ENCODE results near the gene ACIN1. TPM values are rescaled to one million over a fixed set of nuclear protein-coding genes. Genes with fewer than 3 reads are reported as not detected.
A peak's percentile ranks its signal among the peaks of the same experiment; 100 is the strongest.

ACIN1 gene
- total and polyA plus RNA-seq, 10 of the 15 experiments (the other 5 are each of a cell fraction or from before 2014, with no cell fraction given), result 4.3 to 148 (median 93.4) TPM

DNA sequence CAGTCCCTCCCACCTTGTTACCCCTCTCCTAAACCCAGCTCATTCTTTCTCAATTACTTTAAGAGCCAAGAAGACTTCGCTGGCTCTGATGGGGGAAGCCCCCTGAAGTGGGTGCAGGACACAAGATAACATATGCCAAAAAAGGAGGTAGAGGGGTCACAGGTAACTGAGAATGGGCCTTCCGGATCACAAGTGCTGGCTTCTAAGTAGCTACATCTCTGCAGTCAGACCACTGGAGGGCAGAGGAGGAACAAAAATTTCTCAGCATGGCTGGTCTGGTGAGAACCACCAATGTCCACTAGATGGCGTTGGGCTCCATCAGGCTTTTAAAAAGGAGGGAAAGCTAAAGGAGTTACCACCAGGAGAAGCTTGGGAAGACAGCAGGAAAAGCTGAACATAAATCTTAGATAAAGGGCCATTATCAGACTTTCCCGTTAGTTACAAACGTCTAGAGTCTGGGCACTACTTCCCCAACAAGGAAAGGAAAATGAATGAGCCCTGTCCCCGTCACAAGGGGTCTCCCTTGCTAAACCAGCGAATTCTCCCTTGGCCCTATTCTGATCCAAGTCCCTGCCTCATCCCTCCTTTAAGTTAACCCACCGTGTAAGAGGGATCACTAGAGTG lies 26.0 kb downstream of the ACIN1 start (continued):
- TF ChIP-seq, protein P1, sequence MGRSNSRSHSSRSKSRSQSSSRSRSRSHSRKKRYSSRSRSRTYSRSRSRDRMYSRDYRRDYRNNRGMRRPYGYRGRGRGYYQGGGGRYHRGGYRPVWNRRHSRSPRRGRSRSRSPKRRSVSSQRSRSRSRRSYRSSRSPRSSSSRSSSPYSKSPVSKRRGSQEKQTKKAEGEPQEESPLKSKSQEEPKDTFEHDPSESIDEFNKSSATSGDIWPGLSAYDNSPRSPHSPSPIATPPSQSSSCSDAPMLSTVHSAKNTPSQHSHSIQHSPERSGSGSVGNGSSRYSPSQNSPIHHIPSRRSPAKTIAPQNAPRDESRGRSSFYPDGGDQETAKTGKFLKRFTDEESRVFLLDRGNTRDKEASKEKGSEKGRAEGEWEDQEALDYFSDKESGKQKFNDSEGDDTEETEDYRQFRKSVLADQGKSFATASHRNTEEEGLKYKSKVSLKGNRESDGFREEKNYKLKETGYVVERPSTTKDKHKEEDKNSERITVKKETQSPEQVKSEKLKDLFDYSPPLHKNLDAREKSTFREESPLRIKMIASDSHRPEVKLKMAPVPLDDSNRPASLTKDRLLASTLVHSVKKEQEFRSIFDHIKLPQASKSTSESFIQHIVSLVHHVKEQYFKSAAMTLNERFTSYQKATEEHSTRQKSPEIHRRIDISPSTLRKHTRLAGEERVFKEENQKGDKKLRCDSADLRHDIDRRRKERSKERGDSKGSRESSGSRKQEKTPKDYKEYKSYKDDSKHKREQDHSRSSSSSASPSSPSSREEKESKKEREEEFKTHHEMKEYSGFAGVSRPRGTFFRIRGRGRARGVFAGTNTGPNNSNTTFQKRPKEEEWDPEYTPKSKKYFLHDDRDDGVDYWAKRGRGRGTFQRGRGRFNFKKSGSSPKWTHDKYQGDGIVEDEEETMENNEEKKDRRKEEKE (IDR thresholded peaks at IDR 0.05), result no peak
- TF ChIP-seq MXI1 (IDR thresholded peaks at IDR 0.05; ENCODE audit: low read depth, low read length), result no peak
- no peak for TF ChIP-seq KDM1A (IDR thresholded peaks at IDR 0.05; ENCODE audit: borderline replicate concordance)
- TF ChIP-seq SMC3 (IDR thresholded peaks at IDR 0.05; ENCODE audit: borderline replicate concordance, low read length), result peak; percentile 76
- no peak for TF ChIP-seq MYC (IDR thresholded peaks at IDR 0.05; ENCODE audit: insufficient read depth, insufficient read length, insufficient replicate concordance, low read length, severe bottlenecking)
- no peak for TF ChIP-seq ASH2L (IDR thresholded peaks at IDR 0.05; ENCODE audit: borderline replicate concordance, low read depth)
- 0 out of 2 replicates have a peak, but pooled peaks have one; percentile 21 for TF ChIP-seq CBFB (IDR thresholded peaks at IDR 0.05; ENCODE audit: low read depth)
- no peak for TF ChIP-seq SREBF1 (IDR thresholded peaks at IDR 0.05; ENCODE audit: low read length)
- no peak for TF ChIP-seq STAT3 (IDR thresholded peaks at IDR 0.05; ENCODE audit: low read depth, low read length)
- no peak for TF ChIP-seq SP1 (IDR thresholded peaks at IDR 0.05; ENCODE audit: low read depth, low read length)
- TF ChIP-seq FOXM1 (IDR thresholded peaks at IDR 0.05; ENCODE audit: low read depth, low read length), result peak; percentile 57; the same call in 1 of the 2 replicates
- TF ChIP-seq ZNF207 (IDR thresholded peaks at IDR 0.05; ENCODE audit: borderline replicate concordance), result 0 out of 2 replicates have a peak, but pooled peaks have one; percentile 52
- TF ChIP-seq MYB (IDR thresholded peaks at IDR 0.05; ENCODE audit: borderline replicate concordance, low read depth, low read length), result no peak
- no peak for TF ChIP-seq CREM (IDR thresholded peaks at IDR 0.05; ENCODE audit: low read depth)
- TF ChIP-seq ZBED1 (IDR thresholded peaks at IDR 0.05; ENCODE audit: borderline replicate concordance), result no peak
- TF ChIP-seq, protein P2, sequence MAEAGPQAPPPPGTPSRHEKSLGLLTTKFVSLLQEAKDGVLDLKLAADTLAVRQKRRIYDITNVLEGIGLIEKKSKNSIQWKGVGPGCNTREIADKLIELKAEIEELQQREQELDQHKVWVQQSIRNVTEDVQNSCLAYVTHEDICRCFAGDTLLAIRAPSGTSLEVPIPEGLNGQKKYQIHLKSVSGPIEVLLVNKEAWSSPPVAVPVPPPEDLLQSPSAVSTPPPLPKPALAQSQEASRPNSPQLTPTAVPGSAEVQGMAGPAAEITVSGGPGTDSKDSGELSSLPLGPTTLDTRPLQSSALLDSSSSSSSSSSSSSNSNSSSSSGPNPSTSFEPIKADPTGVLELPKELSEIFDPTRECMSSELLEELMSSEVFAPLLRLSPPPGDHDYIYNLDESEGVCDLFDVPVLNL (IDR thresholded peaks at IDR 0.05; ENCODE audit: low read depth, low read length), result no peak
- TF ChIP-seq, protein P3, sequence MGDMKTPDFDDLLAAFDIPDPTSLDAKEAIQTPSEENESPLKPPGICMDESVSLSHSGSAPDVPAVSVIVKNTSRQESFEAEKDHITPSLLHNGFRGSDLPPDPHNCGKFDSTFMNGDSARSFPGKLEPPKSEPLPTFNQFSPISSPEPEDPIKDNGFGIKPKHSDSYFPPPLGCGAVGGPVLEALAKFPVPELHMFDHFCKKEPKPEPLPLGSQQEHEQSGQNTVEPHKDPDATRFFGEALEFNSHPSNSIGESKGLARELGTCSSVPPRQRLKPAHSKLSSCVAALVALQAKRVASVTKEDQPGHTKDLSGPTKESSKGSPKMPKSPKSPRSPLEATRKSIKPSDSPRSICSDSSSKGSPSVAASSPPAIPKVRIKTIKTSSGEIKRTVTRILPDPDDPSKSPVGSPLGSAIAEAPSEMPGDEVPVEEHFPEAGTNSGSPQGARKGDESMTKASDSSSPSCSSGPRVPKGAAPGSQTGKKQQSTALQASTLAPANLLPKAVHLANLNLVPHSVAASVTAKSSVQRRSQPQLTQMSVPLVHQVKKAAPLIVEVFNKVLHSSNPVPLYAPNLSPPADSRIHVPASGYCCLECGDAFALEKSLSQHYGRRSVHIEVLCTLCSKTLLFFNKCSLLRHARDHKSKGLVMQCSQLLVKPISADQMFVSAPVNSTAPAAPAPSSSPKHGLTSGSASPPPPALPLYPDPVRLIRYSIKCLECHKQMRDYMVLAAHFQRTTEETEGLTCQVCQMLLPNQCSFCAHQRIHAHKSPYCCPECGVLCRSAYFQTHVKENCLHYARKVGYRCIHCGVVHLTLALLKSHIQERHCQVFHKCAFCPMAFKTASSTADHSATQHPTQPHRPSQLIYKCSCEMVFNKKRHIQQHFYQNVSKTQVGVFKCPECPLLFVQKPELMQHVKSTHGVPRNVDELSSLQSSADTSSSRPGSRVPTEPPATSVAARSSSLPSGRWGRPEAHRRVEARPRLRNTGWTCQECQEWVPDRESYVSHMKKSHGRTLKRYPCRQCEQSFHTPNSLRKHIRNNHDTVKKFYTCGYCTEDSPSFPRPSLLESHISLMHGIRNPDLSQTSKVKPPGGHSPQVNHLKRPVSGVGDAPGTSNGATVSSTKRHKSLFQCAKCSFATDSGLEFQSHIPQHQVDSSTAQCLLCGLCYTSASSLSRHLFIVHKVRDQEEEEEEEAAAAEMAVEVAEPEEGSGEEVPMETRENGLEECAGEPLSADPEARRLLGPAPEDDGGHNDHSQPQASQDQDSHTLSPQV (IDR thresholded peaks at IDR 0.05), result peak; percentile 84; the same call in 1 of the 2 replicates
- peak; percentile 93 for TF ChIP-seq SMARCA5 (IDR thresholded peaks at IDR 0.05)

All from GM12878 (cell line).